Measurements from ENCODE around the gene SEC16A. TPM values are rescaled to one million over a fixed set of nuclear protein-coding genes. Genes with fewer than 3 reads are reported as not detected.

The SEC16A gene
- total RNA-seq, 2 donors from 2014 or later: 35.3 to 75.8 TPM

GRCh38 chr9:136394312-136395019 lies 88.4 kb downstream of the SEC16A start:
- 93 to 97% methylated on average over 11 to 19 of the region's 21 CpGs for WGBS, 2 donors
- ATAC-seq: no peak
- Histone ChIP-seq H3K27ac (no peak overlapping the region), H3K4me1 (peaks cover 18% of the 10 kb centered on the region), H3K36me3 (replicated peaks in 1 of 2; ENCODE audit: insufficient read depth in 1 of 2, low read depth in 2 of 2) (peaks cover 0 to 36% of the 10 kb centered on the region in 2 donors), H3K27me3 (no peaks in the 10 kb centered on the region), H3K4me3 (no peak overlapping the region), H3K9me3 (no peaks in the 10 kb centered on the region)
- DNase-seq: no peak
- TF ChIP-seq POLR2A (IDR thresholded peaks at IDR 0.05) (no peak), CTCF (IDR thresholded peaks at IDR 0.05) (no peak)
- intact Hi-C loops (cut with DNase I): no loop called here

GRCh38 chr9:136393531-136393930 lies 89.3 kb downstream of the SEC16A start:
- WGBS, 2 donors: 87 to 91% methylated on average over 10 to 17 of the region's 17 CpGs
- no peak overlapping the region for H3K27ac ChIP-seq
- H3K4me1 ChIP-seq: peaks cover 9% of the 10 kb centered on the region
- ATAC-seq (no peak), DNase-seq (no peak)
- H3K36me3 ChIP-seq (replicated peaks in 1 of 2; ENCODE audit: insufficient read depth in 1 of 2, low read depth in 2 of 2): peaks cover 0 to 36% of the 10 kb centered on the region in 2 donors
- no peak overlapping the region for H3K4me3 ChIP-seq
- intact Hi-C loops (cut with DNase I): no loop called here
- no peaks in the 10 kb centered on the region for H3K27me3 ChIP-seq
- H3K9me3 ChIP-seq: no peaks in the 10 kb centered on the region
- TF ChIP-seq CTCF (IDR thresholded peaks at IDR 0.05) (no peak), POLR2A (IDR thresholded peaks at IDR 0.05) (no peak)

GRCh38 chr9:136392538-136393449 lies 90.0 kb downstream of the SEC16A start:
- Histone ChIP-seq H3K27ac (no peak overlapping the region), H3K4me3 (no peak overlapping the region), H3K4me1 (peaks cover 1% of the 10 kb centered on the region), H3K9me3 (no peaks in the 10 kb centered on the region), H3K27me3 (no peaks in the 10 kb centered on the region), H3K36me3 (replicated peaks in 1 of 2; ENCODE audit: insufficient read depth in 1 of 2, low read depth in 2 of 2) (peaks cover 0 to 40% of the 10 kb centered on the region in 2 donors)
- intact Hi-C loops (cut with DNase I): no loop called here
- 86 to 90% methylated on average over 2 to 19 of the region's 21 CpGs for WGBS, 2 donors
- DNase-seq: no peak
- no peak for TF ChIP-seq CTCF (IDR thresholded peaks at IDR 0.05)
- no peak for ATAC-seq

GRCh38 chr9:136391737-136392537 lies 90.9 kb downstream of the SEC16A start:
- Histone ChIP-seq H3K9me3 (no peaks in the 10 kb centered on the region), H3K27ac (no peak overlapping the region), H3K36me3 (replicated peaks in 1 of 2; ENCODE audit: insufficient read depth in 1 of 2, low read depth in 2 of 2) (peaks cover 0 to 41% of the 10 kb centered on the region in 2 donors), H3K4me1 (no peaks in the 10 kb centered on the region), H3K4me3 (no peak overlapping the region), H3K27me3 (no peaks in the 10 kb centered on the region)
- WGBS, 2 donors: 84 to 91% methylated on average over 13 to 28 of the region's 28 CpGs
- intact Hi-C loops (cut with DNase I): no loop called here
- TF ChIP-seq POLR2A (IDR thresholded peaks at IDR 0.05) (no peak), CTCF (IDR thresholded peaks at IDR 0.05) (no peak)
- DNase-seq (peak in 1 of 4 donors; percentile 9), ATAC-seq (no peak)

Small RNAs within 50 kb of the gene (microRNA-seq; reads per million reads assigned to microRNA genes)
- 0 reads per million in 2 donors for gene MIR4673 (ENCODE audit: borderline number of aligned reads in 2 of 2, borderline replicate concordance in 2 of 2)

Small RNAs within 50 kb of the gene (small RNA-seq; reads per million reads assigned to genes)
- gene MIR4673: not detected

Other genes starting within 250 kb of the SEC16A start
- 10 to 100 TPM in 1 of 2 donors, 1 to 10 TPM in 1; 8.8 to 22.7 TPM for gene QSOX2, start 237.2 kb downstream of the SEC16A start, total RNA-seq
- 1 to 10 TPM; 1.3 to 2.3 TPM for gene CCDC187, start 178.9 kb downstream of the SEC16A start, total RNA-seq
- 10 to 100 TPM; 15.8 to 23.1 TPM for gene GPSM1, start 155.5 kb downstream of the SEC16A start, total RNA-seq
- 10 to 100 TPM; 24.1 to 31.3 TPM for gene DNLZ, start 119.3 kb downstream of the SEC16A start, total RNA-seq
- gene CARD9, start 109.4 kb downstream of the SEC16A start, total RNA-seq: 1 to 10 TPM in 1 of 2 donors, under 1 TPM in 1; 0.78 to 1.3 TPM
- gene SNAPC4, start 82.9 kb downstream of the SEC16A start, total RNA-seq: 10 to 100 TPM in 1 of 2 donors, 1 to 10 TPM in 1; 8.8 to 19.1 TPM
- gene ENTR1, start 72.4 kb downstream of the SEC16A start, total RNA-seq: 10 to 100 TPM; 20.2 to 71.5 TPM
- gene PMPCA, start 72.4 kb downstream of the SEC16A start, total RNA-seq: 10 to 100 TPM; 23.6 to 25.1 TPM
- gene INPP5E, start 43.2 kb downstream of the SEC16A start, total RNA-seq: 10 to 100 TPM in 1 of 2 donors, 1 to 10 TPM in 1; 8.8 to 25.4 TPM
- 10 to 100 TPM; 29.6 to 65.3 TPM for gene NOTCH1, start 63.0 kb upstream of the SEC16A start, total RNA-seq
- gene EGFL7, start 179.9 kb upstream of the SEC16A start, total RNA-seq: 10 to 100 TPM; 14.8 to 47.0 TPM
- gene AGPAT2, start 204.4 kb upstream of the SEC16A start, total RNA-seq: 100 to 1,000 TPM in 1 of 2 donors, 10 to 100 TPM in 1; 94.2 to 275 TPM
- 10 to 100 TPM in 1 of 2 donors, 1 to 10 TPM in 1; 2.0 to 25.7 TPM for gene DIPK1B, start 229.5 kb upstream of the SEC16A start, total RNA-seq

Measured in body of pancreas (tissue), 4 donors.